ENCODE results near the gene SLC1A5.

DNA sequence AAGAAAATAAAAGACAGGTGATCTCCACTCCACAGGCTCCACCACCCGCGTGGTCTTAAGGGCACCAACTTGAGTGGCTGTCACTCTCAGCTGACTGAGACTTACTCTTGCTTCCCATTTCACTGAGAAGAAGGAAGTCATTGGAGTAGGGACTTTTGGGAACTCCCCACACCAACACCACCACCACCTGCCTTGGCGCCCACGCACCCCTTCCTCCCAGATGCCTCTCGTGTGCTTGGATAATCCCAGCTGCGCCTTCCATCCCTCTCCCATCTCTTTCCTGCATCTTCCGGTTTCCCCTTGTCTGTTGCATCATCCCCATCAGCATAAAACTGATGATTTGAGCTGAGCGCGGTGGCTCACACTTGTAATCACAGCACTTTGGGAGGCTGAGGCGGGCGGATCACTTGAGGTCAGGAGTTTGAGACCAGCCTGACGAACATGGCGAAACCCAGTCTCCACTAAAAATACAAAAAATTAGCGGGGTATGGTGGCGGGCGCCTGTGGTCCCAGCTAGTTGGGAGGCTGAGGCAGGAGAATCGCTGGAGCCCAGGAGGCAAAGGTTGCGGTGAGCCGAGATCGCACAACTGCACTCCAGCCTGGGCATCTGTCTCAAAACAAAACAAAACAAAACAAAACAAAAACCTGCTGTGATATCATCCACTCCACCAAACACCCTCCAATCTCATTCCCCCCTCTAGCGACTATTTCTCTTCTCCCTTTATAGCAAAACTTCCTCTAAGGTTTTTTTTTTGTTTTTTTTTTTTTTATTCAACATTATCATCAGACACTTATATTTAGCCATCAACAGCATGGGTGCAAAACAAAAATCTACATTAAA lies 36.7 kb upstream of the SLC1A5 start:
- TF ChIP-seq, protein P1, sequence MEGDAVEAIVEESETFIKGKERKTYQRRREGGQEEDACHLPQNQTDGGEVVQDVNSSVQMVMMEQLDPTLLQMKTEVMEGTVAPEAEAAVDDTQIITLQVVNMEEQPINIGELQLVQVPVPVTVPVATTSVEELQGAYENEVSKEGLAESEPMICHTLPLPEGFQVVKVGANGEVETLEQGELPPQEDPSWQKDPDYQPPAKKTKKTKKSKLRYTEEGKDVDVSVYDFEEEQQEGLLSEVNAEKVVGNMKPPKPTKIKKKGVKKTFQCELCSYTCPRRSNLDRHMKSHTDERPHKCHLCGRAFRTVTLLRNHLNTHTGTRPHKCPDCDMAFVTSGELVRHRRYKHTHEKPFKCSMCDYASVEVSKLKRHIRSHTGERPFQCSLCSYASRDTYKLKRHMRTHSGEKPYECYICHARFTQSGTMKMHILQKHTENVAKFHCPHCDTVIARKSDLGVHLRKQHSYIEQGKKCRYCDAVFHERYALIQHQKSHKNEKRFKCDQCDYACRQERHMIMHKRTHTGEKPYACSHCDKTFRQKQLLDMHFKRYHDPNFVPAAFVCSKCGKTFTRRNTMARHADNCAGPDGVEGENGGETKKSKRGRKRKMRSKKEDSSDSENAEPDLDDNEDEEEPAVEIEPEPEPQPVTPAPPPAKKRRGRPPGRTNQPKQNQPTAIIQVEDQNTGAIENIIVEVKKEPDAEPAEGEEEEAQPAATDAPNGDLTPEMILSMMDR (conservative IDR thresholded peaks at IDR 0.05; ENCODE audit: low read depth in 2 of 2), result no peak
- no peak for TF ChIP-seq POLR2AphosphoS5 (IDR thresholded peaks at IDR 0.05; ENCODE audit: low read depth)
- no peak for TF ChIP-seq EZH2phosphoT487 (IDR thresholded peaks at IDR 0.05; ENCODE audit: unreplicated experiment)
- no peak for TF ChIP-seq NANOG (IDR thresholded peaks at IDR 0.05; ENCODE audit: borderline replicate concordance)
- no peak for TF ChIP-seq EZH2 (IDR thresholded peaks at IDR 0.05; ENCODE audit: low read depth, unreplicated experiment)
- no peak for TF ChIP-seq CREB1 (CRISPR knock-in tag; IDR thresholded peaks at IDR 0.05; ENCODE audit: low read depth)
- TF ChIP-seq, protein P2, sequence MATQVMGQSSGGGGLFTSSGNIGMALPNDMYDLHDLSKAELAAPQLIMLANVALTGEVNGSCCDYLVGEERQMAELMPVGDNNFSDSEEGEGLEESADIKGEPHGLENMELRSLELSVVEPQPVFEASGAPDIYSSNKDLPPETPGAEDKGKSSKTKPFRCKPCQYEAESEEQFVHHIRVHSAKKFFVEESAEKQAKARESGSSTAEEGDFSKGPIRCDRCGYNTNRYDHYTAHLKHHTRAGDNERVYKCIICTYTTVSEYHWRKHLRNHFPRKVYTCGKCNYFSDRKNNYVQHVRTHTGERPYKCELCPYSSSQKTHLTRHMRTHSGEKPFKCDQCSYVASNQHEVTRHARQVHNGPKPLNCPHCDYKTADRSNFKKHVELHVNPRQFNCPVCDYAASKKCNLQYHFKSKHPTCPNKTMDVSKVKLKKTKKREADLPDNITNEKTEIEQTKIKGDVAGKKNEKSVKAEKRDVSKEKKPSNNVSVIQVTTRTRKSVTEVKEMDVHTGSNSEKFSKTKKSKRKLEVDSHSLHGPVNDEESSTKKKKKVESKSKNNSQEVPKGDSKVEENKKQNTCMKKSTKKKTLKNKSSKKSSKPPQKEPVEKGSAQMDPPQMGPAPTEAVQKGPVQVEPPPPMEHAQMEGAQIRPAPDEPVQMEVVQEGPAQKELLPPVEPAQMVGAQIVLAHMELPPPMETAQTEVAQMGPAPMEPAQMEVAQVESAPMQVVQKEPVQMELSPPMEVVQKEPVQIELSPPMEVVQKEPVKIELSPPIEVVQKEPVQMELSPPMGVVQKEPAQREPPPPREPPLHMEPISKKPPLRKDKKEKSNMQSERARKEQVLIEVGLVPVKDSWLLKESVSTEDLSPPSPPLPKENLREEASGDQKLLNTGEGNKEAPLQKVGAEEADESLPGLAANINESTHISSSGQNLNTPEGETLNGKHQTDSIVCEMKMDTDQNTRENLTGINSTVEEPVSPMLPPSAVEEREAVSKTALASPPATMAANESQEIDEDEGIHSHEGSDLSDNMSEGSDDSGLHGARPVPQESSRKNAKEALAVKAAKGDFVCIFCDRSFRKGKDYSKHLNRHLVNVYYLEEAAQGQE (IDR thresholded peaks at IDR 0.05; ENCODE audit: unreplicated experiment), result no peak
- TF ChIP-seq JUNB (IDR thresholded peaks at IDR 0.05; ENCODE audit: unreplicated experiment), result no peak
